ENCODE data around the gene OR52I2. TPM values are rescaled to one million over a fixed set of nuclear protein-coding genes. Genes with fewer than 3 reads are reported as not detected.

Gene OR52I2
- polyA plus RNA-seq, 2 of the 4 experiments (the other 2 are of a cell fraction), result not detected

- Histone ChIP-seq H3K4me3 (no peak overlapping the region), H3K4me1 (no peaks in the 10 kb centered on the region), H3K9me3 (no peaks in the 10 kb centered on the region), H3K27ac (no peak overlapping the region), H3K4me2 (no peak overlapping the region)
- FAIRE-seq, result no peak
- DNase-seq (ENCODE audit: low read depth in 1 of 2, low spot score in 1 of 2), result no peak
- ChIA-PET CTCF (interaction anchor here (1.0 to 1.5 kb wide), 2 partner anchors 48 to 391 kb away, joined by 3 to 5 read pairs; no protein-coding TSS in a partner anchor), POLR2A (no interaction called here)
- TF ChIP-seq CTCF (IDR thresholded peaks at IDR 0.05) (no peak), EP300 (IDR thresholded peaks at IDR 0.05) (no peak), HEYL (CRISPR knock-in tag; IDR thresholded peaks at IDR 0.05) (no peak), MAFK (IDR thresholded peaks at IDR 0.05; ENCODE audit: partially characterized antibody) (peak; percentile 80), JUN (IDR thresholded peaks at IDR 0.05) (no peak)
- WGBS (ENCODE audit: missing lambda C conversion rate), result 55% methylated on average over 6 of the region's 6 CpGs
- ATAC-seq, result no peak
Observed at GRCh38 chr11:4578624-4579023, 2.9 kb upstream of the OR52I2 start.

- ChIA-PET CTCF (interaction anchor here (1.2 kb wide), 1 partner anchor 22 kb away, joined by 3 read pairs; no protein-coding TSS in a partner anchor), POLR2A (no interaction called here)
- WGBS (ENCODE audit: missing lambda C conversion rate), result 11% methylated on average over 1 of the region's 1 CpG
Observed at GRCh38 chr11:4580124-4580523, 1.4 kb upstream of the OR52I2 start.

GRCh38 chr11:4589017-4589416, 7.5 kb downstream of the OR52I2 start:
- POLR2A ChIA-PET, result no interaction called here
- TF ChIP-seq BHLHE40 (IDR thresholded peaks at IDR 0.05; ENCODE audit: low read depth, low read length) (no peak), HOXB13 (CRISPR knock-in tag; IDR thresholded peaks at IDR 0.05; ENCODE audit: low read depth) (no peak), RNF2 (IDR thresholded peaks at IDR 0.05; ENCODE audit: borderline replicate concordance, low read depth) (no peak), RAD21 (conservative IDR thresholded peaks at IDR 0.05 in 1 of 2, IDR thresholded peaks at IDR 0.05 in 1 of 2) (no peak), ZNF302 (CRISPR knock-in tag; IDR thresholded peaks at IDR 0.05) (no peak), CHD4 (IDR thresholded peaks at IDR 0.05; ENCODE audit: borderline replicate concordance) (no peak), ZC3H11A (IDR thresholded peaks at IDR 0.05) (no peak), NPAS2 (CRISPR knock-in tag; IDR thresholded peaks at IDR 0.05; ENCODE audit: borderline replicate concordance) (no peak), HEYL (CRISPR knock-in tag; IDR thresholded peaks at IDR 0.05) (no peak), EHMT2 (IDR thresholded peaks at IDR 0.05; ENCODE audit: low read depth) (no peak), TP53 (CRISPR knock-in tag; IDR thresholded peaks at IDR 0.05) (no peak), KDM1A (IDR thresholded peaks at IDR 0.05; ENCODE audit: low read depth) (no peak)
- ATAC-seq (no peak), FAIRE-seq (no peak), DNase-seq (ENCODE audit: low read depth in 1 of 2, low spot score in 1 of 2) (no peak)
- Histone ChIP-seq H3K4me1 (no peaks in the 10 kb centered on the region), H3K27ac (no peak overlapping the region), H3K4me3 (no peak overlapping the region), H3K4me2 (no peak overlapping the region), H3K9me3 (no peaks in the 10 kb centered on the region)
- CTCF ChIA-PET, result interaction anchor here (1.0 kb wide), 1 partner anchor 402 kb away, joined by 3 read pairs; no protein-coding TSS in a partner anchor
- WGBS (ENCODE audit: missing lambda C conversion rate), result 11% methylated on average over 3 of the region's 3 CpGs

More at GRCh38 chr11:4580124-4580523, 1.4 kb upstream of the OR52I2 start:
- Histone ChIP-seq H3K9me3 (no peaks in the 10 kb centered on the region), H3K4me3 (no peak overlapping the region), H3K27ac (no peak overlapping the region), H3K4me1 (no peaks in the 10 kb centered on the region), H3K4me2 (no peak overlapping the region)
- ATAC-seq (no peak), FAIRE-seq (no peak), DNase-seq (ENCODE audit: low read depth in 1 of 2, low spot score in 1 of 2) (no peak)
- TF ChIP-seq HOXA7 (CRISPR knock-in tag; IDR thresholded peaks at IDR 0.05) (no peak), USF2 (IDR thresholded peaks at IDR 0.05) (no peak), RARB (CRISPR knock-in tag; IDR thresholded peaks at IDR 0.05) (no peak)
